HTERT RPE-1 (cell line): ENCODE measurements around the gene PAX8.

Experiments
- in situ Hi-C: fragments of 300-500 bp; cut with MboI; formaldehyde crosslinking; loops from 4 replicates; pipeline ENCODE4 v1.14.3; 2020; ENCODE audit warnings: low sequenced_read_pairs

PAX8 gene

DNA sequence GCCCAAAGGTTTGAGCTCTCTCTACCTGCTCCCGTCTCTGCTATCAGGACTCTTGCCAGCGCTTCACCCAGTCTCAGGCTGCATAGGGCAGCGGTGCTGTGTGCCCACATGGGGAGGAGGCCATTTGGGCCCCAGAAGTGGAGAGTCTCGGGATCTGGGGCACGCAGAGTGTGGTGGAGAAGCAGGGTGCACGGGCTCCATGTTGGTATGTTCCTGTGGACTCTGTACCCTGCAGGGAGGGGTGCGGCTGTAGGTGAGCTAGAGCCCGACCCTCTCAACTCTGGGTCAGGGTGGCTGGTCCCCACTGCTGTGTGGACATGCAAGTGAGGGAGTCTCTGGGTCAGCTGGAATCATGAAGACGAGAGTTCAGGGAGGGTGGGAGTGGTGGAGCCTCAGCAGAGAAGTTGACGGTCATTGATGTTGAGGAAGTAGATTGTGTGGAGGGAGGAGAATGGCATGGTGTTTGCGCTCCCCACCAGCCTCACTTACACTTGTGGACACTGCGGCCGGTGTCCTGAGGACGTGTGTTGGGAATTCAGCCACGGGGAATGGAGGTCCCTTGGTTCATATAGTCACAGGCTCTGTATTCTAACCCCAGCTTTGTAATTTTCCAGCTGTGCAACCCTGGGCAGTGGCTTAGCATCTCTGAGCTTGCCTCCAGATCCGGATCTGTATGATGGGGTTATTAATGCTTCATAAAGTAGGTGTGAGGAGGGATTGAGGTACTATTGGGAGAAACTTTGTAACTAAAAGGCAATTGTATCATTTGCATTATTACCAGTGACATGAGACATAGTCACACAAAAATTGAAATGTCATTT lies 105.8 kb downstream of the PAX8 start:
- in situ Hi-C loops = no loop called here

DNA sequence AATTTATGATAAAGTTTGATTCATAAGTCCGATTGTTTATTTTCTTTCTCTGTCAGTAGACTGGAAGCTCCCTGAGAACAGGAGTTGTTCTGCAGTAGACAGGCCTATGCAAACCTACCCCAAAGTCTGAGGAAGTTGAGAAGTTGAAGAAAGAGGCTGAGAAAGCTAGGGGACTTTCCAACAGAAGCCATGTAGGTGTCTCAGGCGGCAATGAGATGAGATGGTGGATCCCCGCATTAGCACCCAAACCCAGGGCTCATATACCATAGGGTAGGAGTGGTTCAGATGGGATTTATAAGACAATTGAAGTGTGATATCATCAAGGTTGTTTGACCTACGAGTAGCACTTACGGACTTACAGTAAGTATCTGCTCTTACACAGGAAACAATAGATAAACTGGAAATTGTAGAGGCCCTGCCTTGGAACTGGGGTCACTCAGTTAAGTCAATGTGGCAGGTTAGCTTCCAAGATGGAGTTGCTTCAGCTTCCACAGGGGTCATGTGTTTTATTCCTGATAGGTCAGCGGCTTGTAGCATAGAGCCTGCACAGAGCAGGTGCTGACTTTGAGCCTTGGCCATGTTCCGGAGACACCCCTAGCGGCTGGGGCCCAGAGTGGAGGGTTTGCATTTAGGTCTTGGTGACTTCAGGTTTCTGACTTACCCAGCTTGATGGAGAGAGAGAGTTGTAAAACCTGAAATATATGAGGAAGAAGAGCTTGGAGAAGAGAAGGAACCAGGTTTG lies 107.2 kb downstream of the PAX8 start:
- in situ Hi-C loops = no loop called here

DNA sequence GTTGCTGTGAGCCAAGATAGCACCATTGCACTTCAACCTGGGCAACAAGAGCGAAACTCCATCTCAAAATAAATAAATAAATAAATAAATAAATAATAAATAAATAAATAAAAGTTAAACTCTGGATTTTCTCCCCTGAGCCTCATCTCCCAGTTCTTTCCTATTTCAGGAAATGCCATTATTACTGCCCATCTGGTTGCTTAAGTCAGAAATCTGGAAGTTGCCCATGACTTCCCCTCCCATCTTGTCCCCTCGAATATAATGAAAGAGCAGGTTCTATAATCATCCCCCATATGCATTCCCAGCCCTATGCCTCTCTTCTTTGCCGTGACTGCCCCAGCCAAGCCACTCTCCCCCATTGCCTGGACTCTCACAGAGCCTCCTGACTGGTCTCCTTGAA lies 109.1 kb downstream of the PAX8 start:
- in situ Hi-C loops = no loop called here

DNA sequence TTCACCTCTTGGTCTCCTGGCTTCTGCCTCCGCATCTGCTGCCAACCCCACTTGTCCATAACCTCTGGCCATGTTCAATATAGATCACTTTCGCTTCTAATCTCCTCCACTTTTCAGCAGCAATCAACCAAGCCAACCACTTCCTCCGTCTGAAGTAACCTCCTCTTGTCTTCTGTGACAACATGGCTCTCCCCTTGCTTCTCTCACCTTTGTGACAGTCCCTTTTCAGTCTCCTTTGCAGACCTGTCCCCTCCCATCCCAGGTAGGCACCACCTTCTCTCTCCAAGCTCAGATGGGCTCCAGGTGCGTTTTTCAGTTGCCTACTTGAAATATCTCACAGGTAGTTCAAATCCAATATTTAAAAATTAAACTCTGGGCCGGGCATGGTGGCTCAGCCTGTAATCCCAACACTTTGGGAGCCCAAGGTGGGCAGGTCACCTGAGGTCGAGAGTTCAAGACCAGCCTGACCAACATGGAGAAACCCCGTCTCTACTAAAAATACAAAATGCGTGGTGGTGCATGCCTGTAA lies 109.7 kb downstream of the PAX8 start:
- in situ Hi-C loops = no loop called here

DNA sequence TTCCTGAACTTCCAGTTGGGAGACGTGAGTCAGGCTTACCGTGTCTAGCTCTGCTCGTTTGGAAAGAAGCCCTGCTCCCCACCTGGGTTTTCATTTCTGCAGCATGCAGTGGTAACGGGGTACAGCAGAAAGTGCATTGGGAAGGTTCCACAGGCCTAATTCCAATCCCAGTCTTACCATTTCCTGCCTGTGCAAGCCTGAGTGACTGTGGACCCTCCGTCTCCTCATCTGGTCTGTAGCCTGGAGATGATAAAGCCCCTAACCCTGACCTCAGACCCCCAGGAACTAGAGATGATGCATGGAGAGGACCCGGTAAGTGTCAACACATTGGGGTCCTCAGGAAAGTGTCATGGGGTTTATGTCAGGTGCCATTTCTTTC lies 110.8 kb downstream of the PAX8 start:
- in situ Hi-C loops = no loop called here

DNA sequence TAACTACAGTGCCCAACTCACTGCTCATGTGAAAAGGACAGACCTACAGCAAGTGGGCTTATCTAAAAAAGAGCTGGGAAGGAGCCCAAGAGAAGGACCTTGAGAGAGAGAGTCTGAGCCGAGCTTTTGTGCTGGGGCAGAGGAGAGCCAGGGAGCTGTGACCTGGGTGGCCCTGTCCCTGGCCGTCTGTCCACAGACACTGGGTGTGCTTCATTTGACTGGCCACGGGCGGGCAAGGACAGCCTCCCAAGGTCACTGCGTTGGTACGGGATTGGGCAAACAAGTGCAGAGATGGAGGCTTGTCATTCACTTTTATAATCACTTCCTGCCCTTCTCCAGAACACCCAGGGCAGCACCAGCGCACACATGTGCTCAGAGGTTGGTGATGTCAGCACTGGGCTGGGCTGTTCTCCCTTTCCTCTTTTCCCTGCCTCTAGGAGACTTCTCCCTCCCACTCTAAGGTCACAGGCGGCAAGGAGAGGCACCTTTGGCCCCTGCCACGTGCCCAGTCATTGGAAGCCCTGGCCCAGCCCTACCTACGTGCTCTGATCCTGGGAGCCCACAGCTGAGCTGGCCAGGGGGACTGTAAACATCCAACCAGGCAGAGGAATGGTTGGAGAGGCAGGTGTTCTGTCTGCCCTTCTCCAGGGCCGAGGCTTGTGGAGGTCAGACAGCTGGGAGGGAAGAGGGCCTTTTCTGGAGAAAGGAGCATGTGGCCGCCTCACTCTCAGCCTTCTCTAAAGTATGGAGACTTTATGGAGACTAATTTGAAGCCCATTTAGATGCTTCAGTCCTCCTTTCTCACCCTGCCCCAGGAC lies 111.4 kb downstream of the PAX8 start:
- in situ Hi-C loops = no loop called here

DNA sequence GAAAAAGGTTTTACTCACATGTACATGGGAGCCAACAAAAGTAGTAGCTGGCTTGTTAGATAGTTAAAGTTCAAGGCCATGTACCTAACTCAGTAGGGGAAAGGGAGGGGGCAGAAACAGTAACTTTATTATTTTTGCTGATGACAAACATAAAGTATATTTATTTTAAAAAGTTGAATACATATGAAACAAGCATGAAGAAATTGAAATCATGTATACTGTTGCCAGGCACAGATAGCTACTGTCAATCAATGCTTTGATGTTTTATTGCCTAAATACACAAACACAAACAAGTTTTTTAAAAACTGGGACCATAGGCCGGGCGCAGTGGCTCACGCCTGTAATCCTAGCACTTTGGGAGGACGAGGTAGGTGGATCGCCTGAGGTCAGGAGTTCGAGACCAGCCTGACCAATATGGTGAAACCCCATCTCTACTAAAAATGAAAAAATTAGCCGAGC lies 112.5 kb downstream of the PAX8 start:
- in situ Hi-C loops = no loop called here
